ENCODE measurements around the gene PFKFB3.
A peak's percentile ranks its signal among the peaks of the same experiment; 100 is the strongest.

Gene PFKFB3

GRCh38 chr10:6296828-6297251 lies 94.1 kb downstream of the PFKFB3 start:
- Histone ChIP-seq H3K27ac (no peak overlapping the region), H3K9me3 (ENCODE audit: control insufficient read depth, low read length) (no peaks in the 10 kb centered on the region), H3K4me1 (no peaks in the 10 kb centered on the region), H3K27me3 (ENCODE audit: control insufficient read depth, insufficient read depth, low read length) (no peaks in the 10 kb centered on the region), H3K4me3 (ENCODE audit: low read depth, low read length) (no peak overlapping the region), H3K4me2 (ENCODE audit: low read length) (no peak overlapping the region), H3K79me2 (no peaks in the 10 kb centered on the region), H3K36me3 (ENCODE audit: control insufficient read depth, insufficient read depth, low read length) (no peaks in the 10 kb centered on the region), H2AFZ (no peak overlapping the region), H3K9ac (no peak overlapping the region)
- TF ChIP-seq CTCF (IDR thresholded peaks at IDR 0.05) = no peak

- Histone ChIP-seq H3K4me1 (no peaks in the 10 kb centered on the region), H3K9ac (no peak overlapping the region), H3K79me2 (no peaks in the 10 kb centered on the region), H3K36me3 (ENCODE audit: control insufficient read depth, insufficient read depth, low read length) (no peaks in the 10 kb centered on the region), H3K27ac (no peak overlapping the region), H2AFZ (no peak overlapping the region), H3K9me3 (ENCODE audit: control insufficient read depth, low read length) (no peaks in the 10 kb centered on the region), H3K27me3 (ENCODE audit: control insufficient read depth, insufficient read depth, low read length) (no peaks in the 10 kb centered on the region), H3K4me3 (ENCODE audit: low read depth, low read length) (no peak overlapping the region), H3K4me2 (ENCODE audit: low read length) (no peak overlapping the region)
- TF ChIP-seq CTCF (IDR thresholded peaks at IDR 0.05) = no peak
Measured at GRCh38 chr10:6297522-6297921, 94.8 kb downstream of the PFKFB3 start.

- H3K4me1 ChIP-seq = no peaks in the 10 kb centered on the region
- H3K9me3 ChIP-seq (ENCODE audit: control insufficient read depth, low read length) = no peaks in the 10 kb centered on the region
- H3K4me3 ChIP-seq (ENCODE audit: low read depth, low read length) = no peak overlapping the region
- no peak overlapping the region for H2AFZ ChIP-seq
- no peak overlapping the region for H3K27ac ChIP-seq
- no peak for TF ChIP-seq CTCF (IDR thresholded peaks at IDR 0.05)
- no peak overlapping the region for H3K9ac ChIP-seq
- H3K27me3 ChIP-seq (ENCODE audit: control insufficient read depth, insufficient read depth, low read length) = no peaks in the 10 kb centered on the region
- H3K4me2 ChIP-seq (ENCODE audit: low read length) = peak overlapping the region; percentile 1
- H3K79me2 ChIP-seq = no peaks in the 10 kb centered on the region
- H3K36me3 ChIP-seq (ENCODE audit: control insufficient read depth, insufficient read depth, low read length) = no peaks in the 10 kb centered on the region
Measured at GRCh38 chr10:6297951-6298381, 95.2 kb downstream of the PFKFB3 start.

- no peaks in the 10 kb centered on the region for H3K4me1 ChIP-seq
- H3K9ac ChIP-seq = no peak overlapping the region
- H3K79me2 ChIP-seq = no peaks in the 10 kb centered on the region
- TF ChIP-seq CTCF (IDR thresholded peaks at IDR 0.05) = no peak
- H3K36me3 ChIP-seq (ENCODE audit: control insufficient read depth, insufficient read depth, low read length) = no peaks in the 10 kb centered on the region
- H3K4me3 ChIP-seq (ENCODE audit: low read depth, low read length) = no peak overlapping the region
- no peak overlapping the region for H3K27ac ChIP-seq
- H3K9me3 ChIP-seq (ENCODE audit: control insufficient read depth, low read length) = no peaks in the 10 kb centered on the region
- no peaks in the 10 kb centered on the region for H3K27me3 ChIP-seq (ENCODE audit: control insufficient read depth, insufficient read depth, low read length)
- H2AFZ ChIP-seq = no peak overlapping the region
- H3K4me2 ChIP-seq (ENCODE audit: low read length) = peak overlapping the region; percentile 1
Measured at GRCh38 chr10:6298428-6298827, 95.7 kb downstream of the PFKFB3 start.

GRCh38 chr10:6299234-6299633 lies 96.5 kb downstream of the PFKFB3 start:
- Histone ChIP-seq H3K9me3 (ENCODE audit: control insufficient read depth, low read length) (no peaks in the 10 kb centered on the region), H3K27me3 (ENCODE audit: control insufficient read depth, insufficient read depth, low read length) (no peaks in the 10 kb centered on the region), H3K79me2 (no peaks in the 10 kb centered on the region), H3K36me3 (ENCODE audit: control insufficient read depth, insufficient read depth, low read length) (no peaks in the 10 kb centered on the region), H3K9ac (no peak overlapping the region), H3K4me3 (ENCODE audit: low read depth, low read length) (no peak overlapping the region), H3K27ac (no peak overlapping the region), H3K4me2 (ENCODE audit: low read length) (no peak overlapping the region), H3K4me1 (no peaks in the 10 kb centered on the region), H2AFZ (no peak overlapping the region)
- TF ChIP-seq CTCF (IDR thresholded peaks at IDR 0.05) = no peak
